Suprapubic skin (tissue), 4 donors: ENCODE data around the gene SASH1. TPM values are rescaled to one million over a fixed set of nuclear protein-coding genes. Genes with fewer than 3 reads are reported as not detected.

Source experiments
- DNase-seq, 2 donors: peaks; one replicate each; pipeline ENCODE4 v3.0.0-alpha.2; 2019; ENCODE audit warnings: low spot score in 2 of 2
- H3K27ac ChIP-seq: fragments of 200-600 bp; sonication (generic); one replicate; pipeline ENCODE4 v1.5.1; 2019
- H3K27me3 ChIP-seq: fragments of 200-600 bp; sonication (generic); one replicate; pipeline ENCODE4 v1.5.1; 2019
- H3K36me3 ChIP-seq: fragments of 200-600 bp; sonication (generic); one replicate; pipeline ENCODE4 v1.5.1; 2019
- H3K4me1 ChIP-seq: fragments of 200-600 bp; sonication (generic); one replicate; pipeline ENCODE4 v1.5.1; 2019
- H3K4me3 ChIP-seq: fragments of 200-600 bp; sonication (generic); one replicate; pipeline ENCODE4 v1.5.1; 2019; ENCODE audit warnings: mild to moderate bottlenecking
- H3K9me3 ChIP-seq: fragments of 200-600 bp; sonication (generic); one replicate; pipeline ENCODE4 v1.5.1; 2019
- EP300 ChIP-seq: sonication (generic); formaldehyde crosslinking; IDR thresholded peaks from one replicate; pipeline ENCODE4 v1.6.1; 2017; ENCODE audit warnings: antibody characterized with exemption
- POLR2A ChIP-seq, 2 donors: fragments of 450-650 bp; IDR thresholded peaks; one replicate each; pipeline ENCODE4 v1.6.1; 2017; ENCODE audit warnings: antibody characterized with exemption in 2 of 2, mild to moderate bottlenecking in 2 of 2, moderate library complexity in 2 of 2
- POLR2AphosphoS5 ChIP-seq, 3 donors: sonication (generic); formaldehyde crosslinking; IDR thresholded peaks; one replicate each; pipeline ENCODE4 v1.6.1; 2017; ENCODE audit warnings: antibody characterized with exemption in 3 of 3
- WGBS: methylation state at CpG from one replicate; pipeline ENCODE4 v1.1.5; 2018; 5-methylcytosine and 5-hydroxymethylcytosine counted together
- total RNA-seq, 4 donors: library from RNA; depleted of rRNA; stranded (reverse); fragments of >200 nt; gene quantifications; one replicate each; pipeline ENCODE4 v1.1.0, GENCODE V29; 2016
- TF ChIP-seq, protein P1 (sequence below), 2 donors: fragments of 200-600 bp in 1 of 2; fragments of 450-650 bp in 1 of 2; sonication (generic) in 1 of 2; IDR thresholded peaks; one replicate each; pipeline ENCODE4 v1.5.1; 2016 to 2019; ENCODE audit warnings: antibody characterized with exemption in 2 of 2, mild to moderate bottlenecking in 1 of 2, moderate library complexity in 1 of 2

Gene SASH1
- total RNA-seq, 4 donors from 2014 or later: 59.1 to 139 (median 77.1) TPM

DNA sequence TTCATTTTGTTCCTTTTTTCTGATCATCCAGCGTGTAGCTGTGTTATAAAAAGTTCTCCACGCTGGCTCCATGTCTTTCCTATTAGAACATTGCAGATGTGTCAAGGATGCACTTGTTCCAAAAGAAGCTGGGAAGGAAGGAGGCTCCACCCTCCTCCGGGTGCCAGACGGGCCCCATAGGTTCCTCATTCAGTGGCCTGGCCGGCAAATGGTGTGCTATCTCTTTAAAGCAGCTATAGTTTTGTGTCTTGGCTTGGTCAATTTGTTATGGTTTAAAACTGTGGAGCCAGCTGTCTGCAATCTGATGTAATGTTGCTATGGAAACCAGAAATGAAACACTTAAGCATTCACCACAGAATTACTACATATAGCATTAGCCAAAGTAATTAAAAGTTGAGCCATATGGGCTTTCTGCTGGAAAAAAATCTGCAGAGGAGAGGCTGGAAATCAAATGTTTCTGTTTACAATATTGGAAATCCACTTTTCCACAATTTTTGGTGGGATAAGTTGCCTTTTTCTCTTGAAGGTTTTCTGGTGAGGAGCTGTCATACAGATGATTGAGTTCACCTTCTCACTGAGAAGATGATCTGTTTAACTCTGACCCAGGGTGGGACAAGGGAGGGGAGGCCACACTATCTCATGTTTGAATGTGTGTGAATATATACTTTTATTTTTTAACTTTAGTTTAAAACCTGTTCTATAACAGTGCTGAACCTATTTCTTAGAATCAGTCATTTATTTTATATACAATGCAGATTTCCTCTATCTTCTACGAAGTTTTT lies 167.4 kb downstream of the SASH1 start:
- H3K4me1 ChIP-seq: peaks cover 57% of the 10 kb centered on the region
- TF ChIP-seq, protein P1, sequence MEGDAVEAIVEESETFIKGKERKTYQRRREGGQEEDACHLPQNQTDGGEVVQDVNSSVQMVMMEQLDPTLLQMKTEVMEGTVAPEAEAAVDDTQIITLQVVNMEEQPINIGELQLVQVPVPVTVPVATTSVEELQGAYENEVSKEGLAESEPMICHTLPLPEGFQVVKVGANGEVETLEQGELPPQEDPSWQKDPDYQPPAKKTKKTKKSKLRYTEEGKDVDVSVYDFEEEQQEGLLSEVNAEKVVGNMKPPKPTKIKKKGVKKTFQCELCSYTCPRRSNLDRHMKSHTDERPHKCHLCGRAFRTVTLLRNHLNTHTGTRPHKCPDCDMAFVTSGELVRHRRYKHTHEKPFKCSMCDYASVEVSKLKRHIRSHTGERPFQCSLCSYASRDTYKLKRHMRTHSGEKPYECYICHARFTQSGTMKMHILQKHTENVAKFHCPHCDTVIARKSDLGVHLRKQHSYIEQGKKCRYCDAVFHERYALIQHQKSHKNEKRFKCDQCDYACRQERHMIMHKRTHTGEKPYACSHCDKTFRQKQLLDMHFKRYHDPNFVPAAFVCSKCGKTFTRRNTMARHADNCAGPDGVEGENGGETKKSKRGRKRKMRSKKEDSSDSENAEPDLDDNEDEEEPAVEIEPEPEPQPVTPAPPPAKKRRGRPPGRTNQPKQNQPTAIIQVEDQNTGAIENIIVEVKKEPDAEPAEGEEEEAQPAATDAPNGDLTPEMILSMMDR (IDR thresholded peaks at IDR 0.05): no peak
- TF ChIP-seq POLR2A (IDR thresholded peaks at IDR 0.05): peak in 1 of 2 donors; percentile 84
- TF ChIP-seq POLR2AphosphoS5 (IDR thresholded peaks at IDR 0.05): peak in 1 of 3 donors; percentile 63
- peak; percentile 88 to 92 for DNase-seq
- peak overlapping the region; percentile 51 for H3K4me3 ChIP-seq
- no peaks in the 10 kb centered on the region for H3K9me3 ChIP-seq
- H3K27ac ChIP-seq: peak overlapping the region; percentile 94
- WGBS: 15% methylated on average over 6 of the region's 6 CpGs
- H3K27me3 ChIP-seq: no peaks in the 10 kb centered on the region
- no peaks in the 10 kb centered on the region for H3K36me3 ChIP-seq

DNA sequence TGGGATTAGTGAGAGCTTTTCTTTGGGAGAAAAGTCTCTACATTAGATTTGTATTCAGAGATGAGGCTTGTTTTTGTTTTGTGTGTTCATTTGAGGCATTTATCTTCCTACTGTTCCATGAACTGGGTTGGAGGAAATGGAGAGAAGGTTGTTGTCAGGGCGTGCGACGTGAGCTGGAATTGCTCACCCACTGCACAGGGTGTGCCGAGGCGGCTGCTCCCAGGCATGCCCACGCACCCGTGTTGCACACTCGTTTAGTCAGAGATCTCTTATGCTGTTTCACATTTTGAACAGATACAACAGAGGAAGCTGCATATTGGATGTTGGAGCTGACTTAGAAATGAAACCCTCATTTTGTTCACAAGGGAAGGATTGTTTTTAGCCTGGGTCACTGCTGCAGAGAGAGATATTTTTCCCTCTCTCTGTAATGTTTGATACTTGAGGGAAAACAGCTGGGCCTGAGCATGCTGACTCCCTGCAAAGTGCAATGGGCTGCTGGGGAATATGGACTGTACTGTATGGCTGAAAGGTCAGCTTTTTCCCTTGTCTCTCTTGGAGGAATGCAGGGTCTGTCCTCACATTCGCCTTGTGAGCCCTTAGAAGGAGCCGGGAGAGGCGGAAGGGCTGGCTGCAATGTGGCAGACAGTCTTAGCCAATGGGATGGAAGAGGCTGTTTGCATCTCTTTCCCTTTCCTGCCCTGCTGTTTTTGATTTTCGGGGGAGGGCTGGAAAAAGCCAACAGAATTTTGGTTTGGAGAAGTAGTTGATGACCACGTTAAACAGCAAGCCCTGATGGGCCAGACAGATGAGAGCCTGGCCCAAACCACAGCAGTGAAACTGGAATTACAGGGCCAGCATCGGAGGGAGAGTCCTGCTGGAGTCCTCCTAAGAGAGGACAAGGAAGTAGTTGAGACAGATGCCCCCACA lies 170.8 kb downstream of the SASH1 start:
- H3K4me3 ChIP-seq: peak overlapping the region; percentile 31
- H3K4me1 ChIP-seq: peaks cover 76% of the 10 kb centered on the region
- no peaks in the 10 kb centered on the region for H3K9me3 ChIP-seq
- peaks cover 9% of the 10 kb centered on the region for H3K36me3 ChIP-seq
- 63% methylated on average over 13 of the region's 14 CpGs for WGBS
- TF ChIP-seq POLR2A (IDR thresholded peaks at IDR 0.05): peak in 1 of 2 donors; percentile 32
- no peak for TF ChIP-seq POLR2AphosphoS5 (IDR thresholded peaks at IDR 0.05)
- TF ChIP-seq EP300: no peak
- TF ChIP-seq, protein P1 (IDR thresholded peaks at IDR 0.05): no peak
- DNase-seq: no peak
- peak overlapping the region; percentile 90 for H3K27ac ChIP-seq
- H3K27me3 ChIP-seq: no peaks in the 10 kb centered on the region

DNA sequence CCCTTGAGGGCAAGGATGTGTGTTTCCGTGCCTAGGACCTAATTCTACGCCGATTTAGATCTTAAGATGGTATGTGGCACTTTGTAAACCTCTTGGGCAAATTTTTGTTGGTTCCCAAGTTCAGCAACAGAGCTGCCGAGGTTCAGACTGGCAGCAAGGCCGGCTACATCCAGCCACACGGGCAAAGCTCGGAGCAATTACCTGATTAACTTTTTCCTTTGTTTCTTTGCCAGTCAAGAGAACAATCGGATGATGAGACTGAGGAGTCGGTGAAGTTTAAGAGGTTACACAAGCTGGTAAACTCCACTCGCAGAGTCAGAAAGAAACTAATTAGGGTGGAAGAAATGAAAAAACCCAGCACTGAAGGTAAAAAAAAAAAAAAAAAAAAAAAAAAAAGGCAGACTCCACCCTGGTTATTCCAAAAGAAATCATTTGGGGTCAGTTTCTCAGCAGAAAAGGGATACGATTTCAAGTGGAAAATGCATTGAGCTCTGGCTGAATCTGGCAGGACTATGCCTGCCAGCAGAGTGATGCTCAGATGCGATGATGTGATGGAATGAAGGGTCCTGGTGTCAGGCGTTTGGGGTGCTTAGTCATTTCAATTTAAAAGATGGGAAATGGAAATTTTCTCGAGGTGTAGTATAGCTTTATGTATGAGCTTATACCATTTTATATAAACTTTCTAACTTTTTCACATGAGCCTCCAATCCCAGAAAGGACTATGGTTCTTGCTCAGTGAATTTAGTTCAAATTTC lies 171.6 kb downstream of the SASH1 start:
- no peaks in the 10 kb centered on the region for H3K27me3 ChIP-seq
- 53% methylated on average over 14 of the region's 14 CpGs for WGBS
- H3K4me1 ChIP-seq: peaks cover 76% of the 10 kb centered on the region
- peak overlapping the region; percentile 90 for H3K27ac ChIP-seq
- TF ChIP-seq POLR2A (IDR thresholded peaks at IDR 0.05): no peak
- TF ChIP-seq, protein P1 (IDR thresholded peaks at IDR 0.05): no peak
- TF ChIP-seq EP300: no peak
- no peak for TF ChIP-seq POLR2AphosphoS5 (IDR thresholded peaks at IDR 0.05)
- H3K4me3 ChIP-seq: peak overlapping the region; percentile 31
- H3K9me3 ChIP-seq: no peaks in the 10 kb centered on the region
- no peak for DNase-seq
- peaks cover 13% of the 10 kb centered on the region for H3K36me3 ChIP-seq

DNA sequence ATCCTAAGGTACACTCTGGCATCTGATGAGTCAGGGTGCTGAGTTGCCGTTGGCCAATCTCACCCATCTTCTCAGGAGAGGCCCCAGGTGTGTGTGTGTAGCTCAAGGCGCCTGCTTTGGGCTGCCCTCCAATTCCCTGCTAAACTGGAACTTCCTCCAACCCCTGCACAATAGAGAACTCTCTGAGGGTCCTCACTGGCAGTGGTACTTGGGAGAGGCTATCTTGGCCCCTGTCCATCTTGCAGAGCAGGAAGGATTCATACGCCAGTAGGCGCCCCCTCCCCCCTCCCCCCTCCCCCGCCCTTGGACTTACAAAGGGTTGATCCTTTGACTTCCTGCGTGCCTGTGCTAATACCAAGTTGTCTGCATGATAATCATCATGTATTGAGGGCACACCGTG lies 173.6 kb downstream of the SASH1 start:
- Histone ChIP-seq H3K9me3 (no peaks in the 10 kb centered on the region), H3K4me3 (no peak overlapping the region), H3K27me3 (no peaks in the 10 kb centered on the region), H3K27ac (peak overlapping the region; percentile 42), H3K4me1 (peaks cover 84% of the 10 kb centered on the region), H3K36me3 (peaks cover 28% of the 10 kb centered on the region)
- TF ChIP-seq POLR2AphosphoS5 (IDR thresholded peaks at IDR 0.05) (no peak), POLR2A (IDR thresholded peaks at IDR 0.05) (no peak), EP300 (no peak)
- TF ChIP-seq, protein P1 (IDR thresholded peaks at IDR 0.05): no peak
- no peak for DNase-seq
- 31% methylated on average over 6 of the region's 7 CpGs for WGBS
